Endodermal cell (in vitro differentiated cells): ENCODE results near the gene NPSR1. TPM values are rescaled to one million over a fixed set of nuclear protein-coding genes. Genes with fewer than 3 reads are reported as not detected.

ENCODE experiments used
- DNase-seq: peaks from one replicate; pipeline ENCODE4 v3.0.0-alpha.2; 2017
- H3K27ac ChIP-seq: 2 replicates; pipeline ENCODE4 v1.5.1; 2013; ENCODE audit warnings: mild to moderate bottlenecking, low read depth, low read length, moderate library complexity
- H3K27me3 ChIP-seq: 2 replicates; pipeline ENCODE4 v1.6.1; 2013; ENCODE audit warnings: mild to moderate bottlenecking, low read length, moderate library complexity; ENCODE audit not compliant: insufficient read depth, control insufficient read depth, poor library complexity, severe bottlenecking
- H3K36me3 ChIP-seq: 2 replicates; pipeline ENCODE4 v1.7.0; 2013; ENCODE audit warnings: mild to moderate bottlenecking, low read length, moderate library complexity; ENCODE audit not compliant: control insufficient read depth, insufficient read depth
- H3K4me1 ChIP-seq: one replicate; pipeline ENCODE4 v1.7.0; 2013; ENCODE audit warnings: low read length; ENCODE audit not compliant: control insufficient read depth, insufficient read depth
- H3K4me3 ChIP-seq: 2 replicates; pipeline ENCODE4 v1.5.1; 2013; ENCODE audit warnings: mild to moderate bottlenecking, low read length, moderate library complexity
- H3K9ac ChIP-seq: 2 replicates; pipeline ENCODE4 v1.6.1; 2013; ENCODE audit warnings: mild to moderate bottlenecking, low read length, moderate library complexity; ENCODE audit not compliant: poor library complexity, severe bottlenecking; ENCODE audit errors: extremely low read depth
- H3K9me3 ChIP-seq: 2 replicates; pipeline ENCODE4 v1.6.1; 2013; ENCODE audit warnings: mild to moderate bottlenecking, low read length, moderate library complexity; ENCODE audit not compliant: control insufficient read depth
- H3K27ac Mint-ChIP-seq: 2 replicates; pipeline ENCODE4 v1.8.0; 2020; ENCODE audit warnings: mixed read lengths
- H3K27me3 Mint-ChIP-seq: 2 replicates; pipeline ENCODE4 v1.8.0; 2021; ENCODE audit warnings: mild to moderate bottlenecking, mixed read lengths; ENCODE audit not compliant: insufficient read depth
- H3K36me3 Mint-ChIP-seq: 2 replicates; pipeline ENCODE4 v1.8.0; 2020; ENCODE audit warnings: low read depth, mixed read lengths
- H3K4me1 Mint-ChIP-seq: 2 replicates; pipeline ENCODE4 v1.8.0; 2020; ENCODE audit warnings: mixed read lengths
- H3K4me3 Mint-ChIP-seq: 2 replicates; pipeline ENCODE4 v1.8.0; 2020; ENCODE audit warnings: mild to moderate bottlenecking, moderate library complexity, mixed read lengths
- H3K9me3 Mint-ChIP-seq: 2 replicates; pipeline ENCODE4 v1.8.0; 2020; ENCODE audit warnings: mild to moderate bottlenecking, mixed read lengths
- CTCF ChIP-seq: fragments of 200-600 bp; sonication (generic); conservative IDR thresholded peaks from 2 replicates; pipeline ENCODE4 v1.5.0; 2021; ENCODE audit warnings: antibody characterized with exemption, mild to moderate bottlenecking
- WGBS, 2 experiments: methylation state at CpG; one replicate each; pipeline versions ENCODE4 v1.1.5 to v1.1.7; 2013; ENCODE audit warnings: missing lambda C conversion rate in 2 of 2, mixed read lengths in 1 of 2; ENCODE audit not compliant: insufficient coverage in 1 of 2, insufficient read length in 1 of 2; 5-methylcytosine and 5-hydroxymethylcytosine counted together
- total RNA-seq, 2 donors: library from RNA; stranded (reverse); fragmentation: NEBNext Ultra II Directional in 1 of 2; extraction: Animal tissue kit (Norgen Biotek cat#: 25700) in 1 of 2; gene quantifications; 2 replicates in 1 of 2; 3 replicates in 1 of 2; pipeline ENCODE4 v1.2.1, GENCODE V29; 2021

NPSR1 gene
- total RNA-seq, 2 donors from 2014 or later, result not detected

DNA sequence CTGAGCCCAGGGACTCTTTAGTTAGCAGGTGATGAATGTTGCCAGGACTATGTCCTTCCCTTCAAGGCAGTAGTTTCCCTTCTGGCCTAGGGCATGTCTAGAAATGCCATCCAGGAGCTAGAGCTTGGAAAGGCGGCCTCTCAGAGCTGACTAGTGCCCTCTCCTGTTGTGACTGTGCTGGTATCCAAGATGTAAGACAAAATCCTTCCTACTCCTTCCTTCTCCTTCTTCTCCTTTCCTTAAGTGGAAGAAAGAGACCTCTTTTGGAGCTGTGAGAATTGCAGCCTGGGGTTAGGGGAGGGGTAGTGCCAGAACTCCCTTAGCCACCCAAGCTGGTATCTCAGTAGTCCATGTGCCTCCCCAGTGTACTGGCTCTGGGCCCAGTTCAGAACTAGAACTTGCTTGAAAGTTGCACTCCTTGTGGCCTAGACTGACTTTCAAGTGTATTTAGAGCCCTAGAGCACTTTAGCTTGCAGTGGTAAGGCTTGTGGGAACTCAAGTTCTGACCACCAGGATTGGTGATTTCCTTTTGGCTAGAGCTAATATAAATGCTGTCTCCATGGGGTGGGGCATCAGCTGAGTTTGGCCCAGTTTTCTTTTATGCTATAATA, 118.8 kb downstream of the NPSR1 start:
- no peaks in the 10 kb centered on the region for H3K36me3 ChIP-seq
- no peaks in the 10 kb centered on the region for H3K27me3 ChIP-seq
- peaks cover 12% of the 10 kb centered on the region for H3K4me1 Mint-ChIP-seq
- H3K9ac ChIP-seq, result no peak overlapping the region
- 95% methylated on average over 1 of the region's 1 CpG; no CpG with 5 or more reads in 1 of the 2 experiments for WGBS, 2 experiments
- no peak overlapping the region for H3K27ac ChIP-seq
- no peaks in the 10 kb centered on the region for H3K9me3 ChIP-seq
- DNase-seq, result peak; percentile 66
- no peaks in the 10 kb centered on the region for H3K4me1 ChIP-seq
- no peak overlapping the region for H3K4me3 ChIP-seq
- no peaks in the 10 kb centered on the region for H3K36me3 Mint-ChIP-seq
- H3K4me3 Mint-ChIP-seq, result no peak overlapping the region
- TF ChIP-seq CTCF, result peak; percentile 65
- no peaks in the 10 kb centered on the region for H3K9me3 Mint-ChIP-seq
- H3K27ac Mint-ChIP-seq, result no peak overlapping the region
- H3K27me3 Mint-ChIP-seq, result peaks cover 3% of the 10 kb centered on the region

DNA sequence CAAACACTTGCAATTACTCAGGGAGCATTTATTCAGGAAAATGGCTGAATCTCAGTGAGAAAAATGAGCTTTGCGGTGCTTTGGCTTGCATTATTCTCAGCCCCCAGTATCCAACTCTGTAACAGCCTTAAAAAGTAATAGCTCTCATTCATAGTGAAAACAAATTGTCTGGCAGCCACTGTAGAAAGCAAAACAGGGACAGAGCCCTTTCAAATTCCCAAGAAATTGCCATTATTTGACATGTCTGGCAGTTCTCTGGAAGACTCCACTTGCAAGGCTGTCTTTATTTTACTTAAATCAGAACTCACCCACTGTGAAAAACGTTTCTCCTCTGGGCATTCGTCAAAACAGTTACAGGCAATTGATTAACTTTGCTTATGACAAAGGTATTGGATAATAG, 122.5 kb downstream of the NPSR1 start:
- no peaks in the 10 kb centered on the region for H3K36me3 ChIP-seq
- Mint-ChIP-seq H3K27ac (no peak overlapping the region), H3K27me3 (no peaks in the 10 kb centered on the region), H3K4me1 (peaks cover 12% of the 10 kb centered on the region), H3K4me3 (no peak overlapping the region), H3K9me3 (peaks cover 8% of the 10 kb centered on the region), H3K36me3 (no peaks in the 10 kb centered on the region)
- DNase-seq, result no peak
- no peaks in the 10 kb centered on the region for H3K9me3 ChIP-seq
- no peaks in the 10 kb centered on the region for H3K27me3 ChIP-seq
- no peaks in the 10 kb centered on the region for H3K4me1 ChIP-seq
- H3K4me3 ChIP-seq, result no peak overlapping the region
- WGBS, 2 experiments, result 84% methylated on average over 3 of the region's 3 CpGs; no CpG with 5 or more reads in 1 of the 2 experiments
- TF ChIP-seq CTCF, result no peak
- H3K27ac ChIP-seq, result no peak overlapping the region
- no peak overlapping the region for H3K9ac ChIP-seq

- no peaks in the 10 kb centered on the region for H3K36me3 ChIP-seq
- no peaks in the 10 kb centered on the region for H3K36me3 Mint-ChIP-seq
- no peak overlapping the region for H3K27ac Mint-ChIP-seq
- H3K27me3 Mint-ChIP-seq, result no peaks in the 10 kb centered on the region
- WGBS, 2 experiments, result 75 to 100% methylated on average over 1 of the region's 1 CpG
- H3K9ac ChIP-seq, result no peak overlapping the region
- H3K9me3 ChIP-seq, result no peaks in the 10 kb centered on the region
- no peaks in the 10 kb centered on the region for H3K27me3 ChIP-seq
- no peak for TF ChIP-seq CTCF
- no peak overlapping the region for H3K4me3 Mint-ChIP-seq
- H3K4me1 ChIP-seq, result no peaks in the 10 kb centered on the region
- H3K4me3 ChIP-seq, result no peak overlapping the region
- no peaks in the 10 kb centered on the region for H3K4me1 Mint-ChIP-seq
- DNase-seq, result no peak
- no peak overlapping the region for H3K27ac ChIP-seq
- H3K9me3 Mint-ChIP-seq, result peaks cover 8% of the 10 kb centered on the region
Observed at GRCh38 chr7:34787586-34787985, 129.6 kb downstream of the NPSR1 start.
